GM12878 (cell line): ENCODE measurements around the gene SHF.

Experiments
- BCL3 ChIP-seq: IDR thresholded peaks from 2 replicates; pipeline ENCODE4 v1.6.1; 2011; ENCODE audit warnings: borderline replicate concordance, low read depth, mild to moderate bottlenecking, moderate library complexity, low read length; ENCODE audit not compliant: insufficient read depth, poor library complexity, severe bottlenecking
- CBX3 ChIP-seq: fragments of 200-600 bp; sonication (generic); IDR thresholded peaks from 2 replicates; pipeline ENCODE4 v1.6.1; 2016; ENCODE audit warnings: low read depth, borderline replicate concordance
- CTCF ChIP-seq, 3 experiments: IDR thresholded peaks in 2 of 3; conservative IDR thresholded peaks in 1 of 3; 2 replicates each; pipeline ENCODE4 v1.5.1; 2011; ENCODE audit warnings: low read depth in 3 of 3, low read length in 3 of 3, mild to moderate bottlenecking in 3 of 3, control low read depth in 2 of 3, moderate library complexity in 2 of 3, inconsistent platforms in 1 of 3, mixed read lengths in 1 of 3; ENCODE audit not compliant: control insufficient read depth in 2 of 3, insufficient read depth in 1 of 3; ENCODE audit errors: extremely low read depth in 1 of 3
- ELK1 ChIP-seq: IDR thresholded peaks from 2 replicates; pipeline ENCODE4 v1.6.1; 2012; ENCODE audit warnings: low read depth, low read length, improper control_type of control experiment
- ETV6 ChIP-seq, 2 experiments: fragments of 450-650 bp in 1 of 2; IDR thresholded peaks in 1 of 2; conservative IDR thresholded peaks in 1 of 2; 2 replicates each; pipeline ENCODE4 v1.6.1; 2014; ENCODE audit warnings: antibody characterized with exemption in 1 of 2, borderline replicate concordance in 1 of 2, low read depth in 1 of 2, mild to moderate bottlenecking in 1 of 2, moderate library complexity in 1 of 2
- EZH2 ChIP-seq: IDR thresholded peaks from 2 replicates; pipeline ENCODE4 v1.6.1; 2012; ENCODE audit warnings: low read depth, mild to moderate bottlenecking, control low read depth, inconsistent platforms, low read length, borderline replicate concordance; ENCODE audit not compliant: control insufficient read depth
- IRF3 ChIP-seq: fragments of 450-650 bp; IDR thresholded peaks from 2 replicates; pipeline ENCODE4 v1.6.1; 2014; ENCODE audit warnings: mild to moderate bottlenecking
- NBN ChIP-seq: fragments of 450-650 bp; IDR thresholded peaks from 2 replicates; pipeline ENCODE4 v1.6.1; 2016
- POLR2A ChIP-seq: IDR thresholded peaks from 2 replicates; pipeline ENCODE4 v1.6.1; 2011; ENCODE audit warnings: low read depth, mild to moderate bottlenecking, low read length
- SIN3A ChIP-seq: IDR thresholded peaks from 2 replicates; pipeline ENCODE4 v1.6.1; 2012; ENCODE audit warnings: low read depth, low read length, improper control_type of control experiment
- SMARCA5 ChIP-seq: fragments of 450-650 bp; IDR thresholded peaks from 2 replicates; pipeline ENCODE4 v1.6.1; 2017; ENCODE audit warnings: mild to moderate bottlenecking
- TAF1 ChIP-seq: IDR thresholded peaks from 2 replicates; pipeline ENCODE4 v1.6.1; 2011; ENCODE audit warnings: mild to moderate bottlenecking, low read depth, low read length, borderline replicate concordance
- USF2 ChIP-seq: IDR thresholded peaks from 2 replicates; pipeline ENCODE4 v1.6.1; 2011; ENCODE audit warnings: low read depth, low read length, improper control_type of control experiment, borderline replicate concordance
- ZZZ3 ChIP-seq: IDR thresholded peaks from 2 replicates; pipeline ENCODE4 v1.6.1; 2011; ENCODE audit warnings: low read depth; ENCODE audit not compliant: control insufficient read depth, insufficient read length

GRCh38 chr15:45118131-45118588 lies 69.6 kb downstream of the SHF start:
- TF ChIP-seq ZZZ3 (no peak), ETV6 (conservative IDR thresholded peaks at IDR 0.05 in 1 of 2, IDR thresholded peaks at IDR 0.05 in 1 of 2; ENCODE audit: borderline replicate concordance in 1 of 2, low read depth in 1 of 2) (no peak), BCL3 (no peak), IRF3 (no peak), EZH2 (no peak), TAF1 (no peak), NBN (no peak), POLR2A (no peak), CTCF (IDR thresholded peaks at IDR 0.05 in 2 of 3, conservative IDR thresholded peaks at IDR 0.05 in 1 of 3; ENCODE audit: control insufficient read depth in 2 of 3, extremely low read depth in 1 of 3, insufficient read depth in 1 of 3, low read depth in 3 of 3, low read length in 3 of 3) (peak; percentile 100; a peak in 5 of 6 replicates), ELK1 (no peak), SIN3A (no peak), SMARCA5 (peak; percentile 83; the same call in 1 of the 2 replicates), CBX3 (no peak), USF2 (no peak)
